Upper lobe of right lung (tissue), 1 donor: ENCODE measurements around the gene SRRT. TPM values are rescaled to one million over a fixed set of nuclear protein-coding genes. Genes with fewer than 3 reads are reported as not detected.
"Not testable (repeated sequence)": the region's sequence is repeated elsewhere in the genome, so short reads cannot be mapped to it uniquely, and the experiment has no call there.

Experiments used
- ATAC-seq: fragments of 200-7000 bp; cut with Tn5 transposase; one replicate; pipeline ENCODE4 v1.9.1; 2020; ENCODE audit warnings: mild to moderate bottlenecking, moderate library complexity
- DNase-seq: peaks from one replicate; pipeline ENCODE4 v3.0.0-alpha.2; 2020
- H3K27ac ChIP-seq: fragments of 200-600 bp; one replicate; pipeline ENCODE4 v1.8.0; 2022
- H3K27me3 ChIP-seq: fragments of 200-600 bp; one replicate; pipeline ENCODE4 v1.8.0; 2022; ENCODE audit warnings: mild to moderate bottlenecking
- H3K36me3 ChIP-seq: fragments of 200-600 bp; one replicate; pipeline ENCODE4 v1.8.0; 2022
- H3K4me1 ChIP-seq: fragments of 200-600 bp; one replicate; pipeline ENCODE4 v1.8.0; 2022
- H3K4me3 ChIP-seq: fragments of 200-600 bp; one replicate; pipeline ENCODE4 v1.8.0; 2022; ENCODE audit warnings: mild to moderate bottlenecking
- H3K9me3 ChIP-seq: fragments of 200-600 bp; one replicate; pipeline ENCODE4 v1.8.0; 2022
- intact Hi-C: fragments of 100-400 bp; cut with DNase I; formaldehyde crosslinking; loops from one replicate; pipeline ENCODE4 v1.11.0; 2022
- total RNA-seq: library from RNA; stranded (reverse); fragmentation: NEBNext Ultra II Directional; extraction: Animal tissue kit (Norgen Biotek cat#: 25700); gene quantifications from one replicate; pipeline ENCODE4 v1.2.1, GENCODE V29; 2021
- TF ChIP-seq, protein P1 (sequence below): fragments of 200-600 bp; IDR thresholded peaks from one replicate; pipeline ENCODE4 v1.8.0; 2022; ENCODE audit warnings: antibody characterized with exemption
- donor health status: DM: no; HTN: yes; CAD: no; lungs with severe emphysema.

Gene SRRT
- total RNA-seq, 1 donor from 2014 or later, result 105 TPM

GRCh38 chr7:100911484-100911883, 36.6 kb downstream of the SRRT start:
- Histone ChIP-seq H3K36me3 (no peaks in the 10 kb centered on the region), H3K4me3 (no peak overlapping the region), H3K27me3 (no peaks in the 10 kb centered on the region), H3K27ac (no peak overlapping the region), H3K9me3 (no peaks in the 10 kb centered on the region), H3K4me1 (peaks cover 2% of the 10 kb centered on the region)
- no peak for ATAC-seq
- TF ChIP-seq, protein P1, sequence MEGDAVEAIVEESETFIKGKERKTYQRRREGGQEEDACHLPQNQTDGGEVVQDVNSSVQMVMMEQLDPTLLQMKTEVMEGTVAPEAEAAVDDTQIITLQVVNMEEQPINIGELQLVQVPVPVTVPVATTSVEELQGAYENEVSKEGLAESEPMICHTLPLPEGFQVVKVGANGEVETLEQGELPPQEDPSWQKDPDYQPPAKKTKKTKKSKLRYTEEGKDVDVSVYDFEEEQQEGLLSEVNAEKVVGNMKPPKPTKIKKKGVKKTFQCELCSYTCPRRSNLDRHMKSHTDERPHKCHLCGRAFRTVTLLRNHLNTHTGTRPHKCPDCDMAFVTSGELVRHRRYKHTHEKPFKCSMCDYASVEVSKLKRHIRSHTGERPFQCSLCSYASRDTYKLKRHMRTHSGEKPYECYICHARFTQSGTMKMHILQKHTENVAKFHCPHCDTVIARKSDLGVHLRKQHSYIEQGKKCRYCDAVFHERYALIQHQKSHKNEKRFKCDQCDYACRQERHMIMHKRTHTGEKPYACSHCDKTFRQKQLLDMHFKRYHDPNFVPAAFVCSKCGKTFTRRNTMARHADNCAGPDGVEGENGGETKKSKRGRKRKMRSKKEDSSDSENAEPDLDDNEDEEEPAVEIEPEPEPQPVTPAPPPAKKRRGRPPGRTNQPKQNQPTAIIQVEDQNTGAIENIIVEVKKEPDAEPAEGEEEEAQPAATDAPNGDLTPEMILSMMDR, result no peak
- DNase-seq, result no peak
- intact Hi-C loops, result no loop called here

DNA sequence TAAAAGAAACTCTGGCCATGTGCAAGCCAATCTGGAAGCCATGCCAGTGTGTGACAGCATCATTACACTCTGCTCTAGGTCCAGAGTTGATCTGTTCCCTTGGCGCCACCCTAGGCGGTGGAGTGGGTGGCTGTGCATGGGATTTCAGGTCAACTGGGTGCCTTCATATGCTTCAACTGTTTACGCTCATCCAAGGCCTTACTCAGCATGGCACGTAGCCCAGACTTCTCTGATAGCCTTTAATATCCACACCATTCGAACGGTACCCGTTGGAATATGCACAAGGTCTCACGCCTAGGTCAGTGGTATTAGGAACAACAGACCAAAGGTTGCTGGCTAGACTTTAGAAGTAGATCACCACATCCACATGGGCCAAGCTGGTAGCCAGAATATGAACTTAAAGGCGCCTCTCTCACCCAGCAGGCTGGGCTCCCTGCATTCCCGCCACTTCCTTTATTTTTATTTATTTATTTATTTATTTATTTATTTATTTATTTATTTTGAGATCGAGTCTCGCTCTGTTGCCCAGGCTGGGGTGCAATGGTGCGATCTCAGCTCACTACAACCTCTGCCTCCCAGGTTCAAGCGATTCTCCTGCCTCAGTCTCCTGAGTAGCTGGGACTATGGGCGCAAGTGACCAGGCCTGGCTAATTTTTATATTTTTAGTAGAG, 39.4 kb downstream of the SRRT start:
- Histone ChIP-seq H3K36me3 (no peaks in the 10 kb centered on the region), H3K4me3 (no peak overlapping the region), H3K27ac (no peak overlapping the region), H3K9me3 (no peaks in the 10 kb centered on the region), H3K4me1 (peaks cover 4% of the 10 kb centered on the region), H3K27me3 (no peaks in the 10 kb centered on the region)
- DNase-seq (no peak), ATAC-seq (no peak)
- intact Hi-C loops, result no loop called here
- TF ChIP-seq, protein P1, result no peak

- ATAC-seq (peak; percentile 61), DNase-seq (no peak)
- Histone ChIP-seq H3K36me3 (no peaks in the 10 kb centered on the region), H3K4me1 (peaks cover 4% of the 10 kb centered on the region), H3K27me3 (no peaks in the 10 kb centered on the region), H3K27ac (no peak overlapping the region), H3K9me3 (no peaks in the 10 kb centered on the region), H3K4me3 (no peak overlapping the region)
- TF ChIP-seq, protein P1, result no peak
- intact Hi-C loops, result no loop called here
Observed at GRCh38 chr7:100914879-100915447, 40.1 kb downstream of the SRRT start.

DNA sequence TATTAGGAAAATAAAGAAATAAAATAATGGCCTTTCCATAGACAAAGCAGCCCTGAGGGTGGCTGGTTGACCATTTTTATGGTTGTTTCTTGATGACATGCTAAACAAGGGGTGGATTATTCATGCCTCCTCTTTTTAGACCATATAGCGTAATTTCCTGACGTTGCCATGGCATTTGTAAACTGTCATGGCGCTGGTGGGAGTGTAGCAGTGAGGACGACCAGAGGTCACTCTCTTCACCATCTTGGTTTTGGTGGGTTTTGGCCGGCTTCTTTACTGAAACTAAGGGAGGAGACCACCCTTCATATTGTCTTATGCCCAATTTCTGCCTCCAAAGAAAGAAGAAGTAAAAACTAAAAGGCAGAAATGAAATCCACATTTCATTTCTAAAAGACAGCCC, 44.4 kb downstream of the SRRT start:
- ATAC-seq, intact Hi-C loops, H3K9me3 ChIP-seq, H3K27ac ChIP-seq, H3K4me3 ChIP-seq, DNase-seq, H3K27me3 ChIP-seq, H3K36me3 ChIP-seq, H3K4me1 ChIP-seq: not testable (repeated sequence)

GRCh38 chr7:100919779-100920437, 45.0 kb downstream of the SRRT start:
- intact Hi-C loops, H3K4me3 ChIP-seq, DNase-seq, H3K27ac ChIP-seq, H3K27me3 ChIP-seq, H3K36me3 ChIP-seq, H3K9me3 ChIP-seq, ATAC-seq, H3K4me1 ChIP-seq: not testable (repeated sequence)

DNA sequence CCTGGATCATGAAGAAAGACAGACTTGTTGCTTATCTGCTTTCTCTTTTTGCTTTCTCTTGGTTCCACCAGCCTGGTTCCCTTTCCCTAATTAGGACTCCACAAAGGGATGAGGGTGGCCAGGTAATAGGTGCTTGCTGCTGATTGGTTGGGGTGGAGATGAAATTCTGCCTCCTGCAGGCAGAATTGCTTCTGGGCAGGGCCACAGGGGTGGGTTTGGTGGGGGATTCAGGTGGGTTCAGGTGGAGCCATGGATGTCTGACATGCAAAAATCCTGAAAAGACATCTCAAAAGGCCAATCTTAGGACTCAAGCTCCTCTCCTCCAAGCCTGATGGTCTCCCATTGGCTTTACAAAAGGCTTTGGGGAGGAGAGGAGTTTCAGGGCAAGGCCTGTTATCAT, 46.1 kb downstream of the SRRT start:
- Histone ChIP-seq H3K9me3 (no peaks in the 10 kb centered on the region), H3K4me1 (peaks cover 4% of the 10 kb centered on the region), H3K4me3 (no peak overlapping the region), H3K36me3 (no peaks in the 10 kb centered on the region), H3K27me3 (no peaks in the 10 kb centered on the region), H3K27ac (no peak overlapping the region)
- TF ChIP-seq, protein P1, result no peak
- no peak for DNase-seq
- intact Hi-C loops, result no loop called here
- ATAC-seq, result no peak

GRCh38 chr7:100923616-100924015, 48.7 kb downstream of the SRRT start:
- H3K4me1 ChIP-seq, intact Hi-C loops, DNase-seq, H3K36me3 ChIP-seq, H3K27ac ChIP-seq, H3K9me3 ChIP-seq, H3K27me3 ChIP-seq, H3K4me3 ChIP-seq, ATAC-seq: not testable (repeated sequence)
